Measurements from ENCODE around the gene CASS4. TPM values are rescaled to one million over a fixed set of nuclear protein-coding genes. Genes with fewer than 3 reads are reported as not detected.

CASS4 gene
- polyA plus RNA-seq (0.01 to 0.10 TPM in 2 of 3 replicates, not detected in the other), polyA minus RNA-seq (0.13 to 0.26 TPM in 2 of 3 replicates, not detected in the other)
- polyA plus RNA-seq (2011; ENCODE audit: low read depth), result 0.45 TPM
- 0.02 TPM in 1 of 2 replicates, not detected in the other for polyA plus RNA-seq (2011; cell fraction: cytosol; rRNA removed)
- 0.17 and 0.19 TPM in 2 replicates for polyA plus RNA-seq (2011; cell fraction: nucleus; rRNA removed)
- polyA plus RNA-seq (2012; ENCODE audit: low replicate concordance), result 0.45 TPM in 1 of 2 replicates, not detected in the other
- not detected for polyA minus RNA-seq (2011; cell fraction: cytosol; rRNA and poly(A)+ RNA removed)
- not detected in 2 replicates for polyA minus RNA-seq (2011; cell fraction: nucleus; rRNA and poly(A)+ RNA removed)

DNA sequence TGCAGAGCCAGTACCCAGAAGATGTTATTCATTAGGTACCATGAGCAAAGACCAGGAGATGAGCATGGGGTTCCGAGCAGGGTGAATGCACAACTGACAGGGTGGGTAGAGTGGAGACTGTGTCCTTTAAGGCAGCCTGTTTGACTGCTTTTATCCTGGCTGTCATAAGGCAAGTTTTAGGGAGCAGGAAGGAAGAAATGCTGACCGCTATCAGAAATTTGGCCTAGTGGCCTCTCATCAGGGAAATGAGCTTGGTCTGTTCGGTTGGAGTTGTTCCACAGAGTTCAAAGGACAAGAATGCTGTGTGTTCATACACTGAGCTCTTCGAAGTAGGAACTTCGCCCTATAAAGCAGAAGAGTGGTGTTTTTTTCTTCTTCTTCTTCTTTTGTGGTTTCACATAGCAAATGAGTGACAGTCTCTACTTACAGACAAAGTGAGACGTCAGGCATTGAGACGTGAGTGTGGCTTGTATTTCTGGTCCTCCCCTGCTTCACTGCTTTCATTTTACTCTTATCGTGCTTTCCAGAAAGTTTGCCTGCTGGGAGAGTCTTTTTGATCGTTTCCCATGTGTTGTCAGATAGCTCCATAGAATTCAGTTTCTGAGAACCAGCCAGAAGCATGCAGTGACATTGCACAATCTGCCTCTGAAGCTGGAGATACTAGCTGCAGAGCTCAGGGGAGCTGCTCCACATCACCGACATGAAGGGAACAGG is at the start of gene CASS4:
Gene CASS4, plus strand, starts transcription at position 502 of the 714 bp plus-strand sequence. Its CDS starts 199 bp downstream, at position 701.
- Histone ChIP-seq H3K9me1 (ENCODE audit: control insufficient read depth, extremely low read depth, insufficient read depth, low read length) (no peaks in the 10 kb centered on the region), H3K4me3 (ENCODE audit: control insufficient read depth in 2 of 3, extremely low read depth in 1 of 3, insufficient read depth in 2 of 3, low read depth in 1 of 3, low read length in 3 of 3) (no peak within 1 kb of the TSS), H3K79me2 (ENCODE audit: control insufficient read depth, insufficient read depth, low read length) (no peaks in the 10 kb centered on the region), H3K27me3 (ENCODE audit: control insufficient read depth, extremely low read depth, insufficient read depth, low read length) (no peaks in the 10 kb centered on the region), H3K9ac (ENCODE audit: control insufficient read depth, extremely low read depth, insufficient read depth, low read length) (no peak within 1 kb of the TSS), H3K4me1 (ENCODE audit: control insufficient read depth, extremely low read depth, insufficient read depth, low read length) (no peaks in the 10 kb centered on the region), H2AFZ (ENCODE audit: control insufficient read depth, low read length) (no peak within 1 kb of the TSS), H3K27ac (ENCODE audit: control insufficient read depth, insufficient read depth, low read length) (no peak within 1 kb of the TSS), H3K36me3 (ENCODE audit: control insufficient read depth in 2 of 2, extremely low read depth in 1 of 2, insufficient read depth in 2 of 2, low read length in 2 of 2) (peaks cover 7 to 8% of the 10 kb centered on the region in 2 experiments), H4K20me1 (ENCODE audit: control insufficient read depth, extremely low read depth, insufficient read depth, low read length) (no peaks in the 10 kb centered on the region), H3K4me2 (ENCODE audit: control insufficient read depth, extremely low read depth, insufficient read depth, low read depth, low read length) (no peak within 1 kb of the TSS), H3K9me3 (ENCODE audit: control insufficient read depth, low read depth, low read length) (no peaks in the 10 kb centered on the region)
- dilution Hi-C loops (cut with MboI; ENCODE audit: extremely low pct_ligation_motif_present, low sequenced_read_pairs), result no loop called here
- FAIRE-seq (no peak), DNase-seq (ENCODE audit: low read depth, low spot score) (no peak)
- TF ChIP-seq, protein P1, sequence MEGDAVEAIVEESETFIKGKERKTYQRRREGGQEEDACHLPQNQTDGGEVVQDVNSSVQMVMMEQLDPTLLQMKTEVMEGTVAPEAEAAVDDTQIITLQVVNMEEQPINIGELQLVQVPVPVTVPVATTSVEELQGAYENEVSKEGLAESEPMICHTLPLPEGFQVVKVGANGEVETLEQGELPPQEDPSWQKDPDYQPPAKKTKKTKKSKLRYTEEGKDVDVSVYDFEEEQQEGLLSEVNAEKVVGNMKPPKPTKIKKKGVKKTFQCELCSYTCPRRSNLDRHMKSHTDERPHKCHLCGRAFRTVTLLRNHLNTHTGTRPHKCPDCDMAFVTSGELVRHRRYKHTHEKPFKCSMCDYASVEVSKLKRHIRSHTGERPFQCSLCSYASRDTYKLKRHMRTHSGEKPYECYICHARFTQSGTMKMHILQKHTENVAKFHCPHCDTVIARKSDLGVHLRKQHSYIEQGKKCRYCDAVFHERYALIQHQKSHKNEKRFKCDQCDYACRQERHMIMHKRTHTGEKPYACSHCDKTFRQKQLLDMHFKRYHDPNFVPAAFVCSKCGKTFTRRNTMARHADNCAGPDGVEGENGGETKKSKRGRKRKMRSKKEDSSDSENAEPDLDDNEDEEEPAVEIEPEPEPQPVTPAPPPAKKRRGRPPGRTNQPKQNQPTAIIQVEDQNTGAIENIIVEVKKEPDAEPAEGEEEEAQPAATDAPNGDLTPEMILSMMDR (optimal IDR thresholded peaks at IDR 0.05 in 1 of 3, IDR thresholded peaks at IDR 0.05 in 1 of 3, conservative IDR thresholded peaks at IDR 0.05 in 1 of 3; ENCODE audit: extremely low read depth in 1 of 3, insufficient read depth in 2 of 3, low read length in 3 of 3), result no peak
- no peak for TF ChIP-seq EZH2 (IDR thresholded peaks at IDR 0.05; ENCODE audit: low read length)

GRCh38 chr20:56362833-56363413 is 49.1 kb upstream of the CASS4 start:
- dilution Hi-C loops (cut with MboI; ENCODE audit: extremely low pct_ligation_motif_present, low sequenced_read_pairs), result no loop called here
- Histone ChIP-seq H3K9me3 (ENCODE audit: control insufficient read depth, low read depth, low read length) (no peaks in the 10 kb centered on the region), H3K27me3 (ENCODE audit: control insufficient read depth, extremely low read depth, insufficient read depth, low read length) (no peaks in the 10 kb centered on the region), H3K36me3 (ENCODE audit: control insufficient read depth in 2 of 2, extremely low read depth in 1 of 2, insufficient read depth in 2 of 2, low read length in 2 of 2) (peaks cover 4 to 8% of the 10 kb centered on the region in 2 experiments), H3K9me1 (ENCODE audit: control insufficient read depth, extremely low read depth, insufficient read depth, low read length) (peaks cover 3% of the 10 kb centered on the region), H3K4me3 (ENCODE audit: control insufficient read depth in 2 of 3, extremely low read depth in 1 of 3, insufficient read depth in 2 of 3, low read depth in 1 of 3, low read length in 3 of 3) (no peak overlapping the region), H3K79me2 (ENCODE audit: control insufficient read depth, insufficient read depth, low read length) (peaks cover 8% of the 10 kb centered on the region), H4K20me1 (ENCODE audit: control insufficient read depth, extremely low read depth, insufficient read depth, low read length) (no peaks in the 10 kb centered on the region), H3K4me1 (ENCODE audit: control insufficient read depth, extremely low read depth, insufficient read depth, low read length) (peaks cover 12% of the 10 kb centered on the region), H3K9ac (ENCODE audit: control insufficient read depth, extremely low read depth, insufficient read depth, low read length) (no peak overlapping the region), H3K27ac (ENCODE audit: control insufficient read depth, insufficient read depth, low read length) (no peak overlapping the region), H2AFZ (ENCODE audit: control insufficient read depth, low read length) (no peak overlapping the region), H3K4me2 (ENCODE audit: control insufficient read depth, extremely low read depth, insufficient read depth, low read depth, low read length) (no peak overlapping the region)
- no peak for FAIRE-seq
- DNase-seq (ENCODE audit: low read depth, low spot score), result no peak
- TF ChIP-seq, protein P1 (optimal IDR thresholded peaks at IDR 0.05 in 1 of 3, IDR thresholded peaks at IDR 0.05 in 1 of 3, conservative IDR thresholded peaks at IDR 0.05 in 1 of 3; ENCODE audit: extremely low read depth in 1 of 3, insufficient read depth in 2 of 3, low read length in 3 of 3), result no peak
- no peak for TF ChIP-seq EZH2 (IDR thresholded peaks at IDR 0.05; ENCODE audit: low read length)

All from keratinocyte (primary cell).